SK-MEL-5 (cell line): ENCODE measurements around the gene MVD. TPM values are rescaled to one million over a fixed set of nuclear protein-coding genes. Genes with fewer than 3 reads are reported as not detected.
"Not testable (repeated sequence)": the region's sequence is repeated elsewhere in the genome, so short reads cannot be mapped to it uniquely, and the experiment has no call there.

Source experiments
- DNase-seq: peaks from one replicate; pipeline ENCODE4 v3.0.0-alpha.2; 2016; ENCODE audit warnings: low read depth, low spot score
- in situ Hi-C: cut with HindIII; loops from 2 replicates; pipeline ENCODE4 v1.10.0; 2016; ENCODE audit warnings: low sequenced_read_pairs, high pct_unique_total_duplicates, low pct_unique_long_range_greater_than_20kb
- total RNA-seq: library from RNA; depleted of rRNA; stranded (reverse); fragments of >200 nt; shearing (Covaris generic); gene quantifications from 2 replicates; pipeline ENCODE4 v1.2.3, GENCODE V29; 2014

The MVD gene
- total RNA-seq, 1 experiment from 2014 or later: 13.0 TPM

GRCh38 chr16:88623858-88624257, 39.0 kb downstream of the MVD start:
- in situ Hi-C loops: no loop called here
- DNase-seq: no peak

GRCh38 chr16:88622866-88623265, 40.0 kb downstream of the MVD start:
- in situ Hi-C loops: no loop called here
- DNase-seq: no peak

GRCh38 chr16:88622125-88622524, 40.8 kb downstream of the MVD start:
- in situ Hi-C loops: no loop called here
- no peak for DNase-seq

- in situ Hi-C loops: no loop called here
- DNase-seq: no peak
These were observed 42.8 kb downstream of the MVD start for GRCh38 chr16:88619859-88620815.

GRCh38 chr16:88618956-88619667, 43.8 kb downstream of the MVD start:
- no peak for DNase-seq

GRCh38 chr16:88618182-88618955, 44.5 kb downstream of the MVD start:
- in situ Hi-C loops: no loop called here
- no peak for DNase-seq

More at GRCh38 chr16:88618956-88619667, 43.8 kb downstream of the MVD start:
- in situ Hi-C loops: no loop called here

GRCh38 chr16:88617268-88618031, 45.4 kb downstream of the MVD start:
- in situ Hi-C loops: no loop called here
- DNase-seq: no peak

- in situ Hi-C loops: no loop called here
- no peak for DNase-seq
These were observed 46.2 kb downstream of the MVD start for GRCh38 chr16:88616736-88617135.

- DNase-seq: no peak
- in situ Hi-C loops: no loop called here
These were observed 46.6 kb downstream of the MVD start for GRCh38 chr16:88616320-88616719.

- no peak for DNase-seq
- in situ Hi-C loops: no loop called here
These were observed 47.9 kb downstream of the MVD start for GRCh38 chr16:88614818-88615580.

- in situ Hi-C loops: no loop called here
- no peak for DNase-seq
These were observed 48.7 kb downstream of the MVD start for GRCh38 chr16:88613911-88614817.

- DNase-seq: no peak
- in situ Hi-C loops: no loop called here
These were observed 49.6 kb downstream of the MVD start for GRCh38 chr16:88613293-88613692.

GRCh38 chr16:88610909-88611812, 51.7 kb downstream of the MVD start:
- no peak for DNase-seq
- in situ Hi-C loops: no loop called here

- in situ Hi-C loops: no loop called here
- DNase-seq: no peak
These were observed 52.8 kb downstream of the MVD start for GRCh38 chr16:88610080-88610479.

GRCh38 chr16:88609426-88609825, 53.5 kb downstream of the MVD start:
- in situ Hi-C loops, DNase-seq: not testable (repeated sequence)
